Endometrium (tissue), 2 donors: ENCODE measurements around the gene COA7.

Experiments used
- FAIRE-seq: peaks from 2 replicates; lab custom pipeline; 2012; peaks lifted over from hg19 to GRCh38; lab: Jason Lieb, UNC
- donor health status: control.
- donor health status: control.

Gene COA7

DNA sequence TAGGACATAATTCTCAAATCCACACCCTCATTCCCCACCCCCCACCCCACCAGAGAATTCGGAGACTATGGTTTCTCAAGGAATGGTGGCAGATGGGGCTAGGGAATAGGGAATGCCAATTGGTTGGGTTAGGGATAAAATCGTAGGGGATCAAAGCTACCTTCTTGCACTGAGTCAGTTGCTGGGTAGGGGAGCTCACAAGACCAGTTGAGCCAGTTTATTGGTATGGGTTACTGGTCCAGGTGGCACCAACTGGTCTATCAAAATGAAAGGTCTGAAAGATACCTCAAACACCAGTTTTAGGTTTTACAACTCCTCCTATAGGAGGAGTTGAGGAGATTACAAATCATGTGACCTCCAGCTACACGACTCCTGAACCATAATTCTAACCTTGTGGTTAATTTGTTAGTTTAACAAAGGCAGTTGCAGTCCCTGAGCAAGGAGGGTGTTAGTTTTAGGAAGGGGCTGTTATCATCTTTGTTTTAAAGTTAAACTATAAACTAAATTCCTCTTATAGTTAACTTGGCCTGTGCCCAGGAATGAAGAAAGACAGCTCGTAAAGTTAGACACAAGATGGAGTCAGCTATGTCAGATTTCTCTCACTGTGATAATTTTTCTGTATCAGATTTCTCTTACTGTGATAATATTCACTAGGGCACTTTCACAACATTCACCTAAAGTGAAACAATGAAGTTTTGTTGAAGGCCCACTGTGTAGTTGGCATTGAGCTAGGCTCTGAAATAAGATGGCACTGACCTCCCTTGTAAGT is 62.6 kb downstream of the COA7 start:
- FAIRE-seq: no peak
